Measurements from ENCODE around the gene ICE2.

The ICE2 gene

GRCh38 chr15:60369696-60370095 is 109.2 kb downstream of the ICE2 start:
- no peak for DNase-seq (ENCODE audit: low read depth in 2 of 2)

Measured in stimulated activated CD4-positive, alpha-beta T cell treated with anti-CD3 and anti-CD28 coated beads, Interleukin-1b, Interleukin-23, amount 100 ng/mL, for 1 hour (primary cell).